Kidney epithelial cell (primary cell): ENCODE measurements around the gene PIGM. TPM values are rescaled to one million over a fixed set of nuclear protein-coding genes. Genes with fewer than 3 reads are reported as not detected.

Experiments used
- DNase-seq: peaks from one replicate; pipeline ENCODE4 v3.0.0-alpha.2; 2010; ENCODE audit warnings: low read depth
- H3K27me3 ChIP-seq: 2 replicates; pipeline ENCODE4 v1.6.0; 2011; ENCODE audit warnings: low read length; ENCODE audit not compliant: control insufficient read depth, insufficient read depth
- H3K36me3 ChIP-seq: 2 replicates; pipeline ENCODE4 v1.5.1; 2011; ENCODE audit warnings: low read length; ENCODE audit not compliant: control insufficient read depth, insufficient read depth
- H3K4me3 ChIP-seq: 2 replicates; pipeline ENCODE4 v1.5.1; 2011; ENCODE audit warnings: low read depth, mild to moderate bottlenecking, control low read depth, low read length
- CTCF ChIP-seq: IDR thresholded peaks from 2 replicates; pipeline ENCODE4 v1.5.1; 2011; ENCODE audit warnings: mild to moderate bottlenecking, moderate library complexity, low read length, control low read depth, inconsistent platforms; ENCODE audit not compliant: insufficient read depth, poor library complexity, severe bottlenecking
- total RNA-seq: library from RNA; depleted of rRNA; stranded (reverse); fragments of >200 nt; gene quantifications from 2 replicates; pipeline ENCODE4 v1.2.3, GENCODE V29; 2015

Gene PIGM
- total RNA-seq, 1 donor from 2014 or later: 5.3 TPM

- H3K36me3 ChIP-seq: no peaks in the 10 kb centered on the region
- TF ChIP-seq CTCF: no peak
Observed at GRCh38 chr1:159982280-159982679, 49.5 kb downstream of the PIGM start.

GRCh38 chr1:159981351-159982055, 50.3 kb downstream of the PIGM start:
- TF ChIP-seq CTCF: no peak
- H3K27me3 ChIP-seq: peaks cover 2% of the 10 kb centered on the region
- DNase-seq: no peak
- no peaks in the 10 kb centered on the region for H3K36me3 ChIP-seq
- no peak overlapping the region for H3K4me3 ChIP-seq

More at GRCh38 chr1:159982280-159982679, 49.5 kb downstream of the PIGM start:
- H3K4me3 ChIP-seq: no peak overlapping the region
- DNase-seq: no peak
- peaks cover 2% of the 10 kb centered on the region for H3K27me3 ChIP-seq

GRCh38 chr1:159980786-159981185, 51.0 kb downstream of the PIGM start:
- H3K36me3 ChIP-seq: no peaks in the 10 kb centered on the region
- no peak for TF ChIP-seq CTCF
- H3K27me3 ChIP-seq: peaks cover 2% of the 10 kb centered on the region
- DNase-seq: no peak
- no peak overlapping the region for H3K4me3 ChIP-seq

- peaks cover 2% of the 10 kb centered on the region for H3K27me3 ChIP-seq
- H3K36me3 ChIP-seq: no peaks in the 10 kb centered on the region
- DNase-seq: no peak
- TF ChIP-seq CTCF: no peak
- H3K4me3 ChIP-seq: no peak overlapping the region
Observed at GRCh38 chr1:159980076-159980475, 51.7 kb downstream of the PIGM start.

- Histone ChIP-seq H3K36me3 (no peaks in the 10 kb centered on the region), H3K27me3 (peaks cover 2% of the 10 kb centered on the region), H3K4me3 (no peak overlapping the region)
- DNase-seq: no peak
- TF ChIP-seq CTCF: no peak
Observed at GRCh38 chr1:159979257-159979656, 52.5 kb downstream of the PIGM start.

- Histone ChIP-seq H3K4me3 (no peak overlapping the region), H3K36me3 (no peaks in the 10 kb centered on the region), H3K27me3 (peaks cover 2% of the 10 kb centered on the region)
- no peak for DNase-seq
- no peak for TF ChIP-seq CTCF
Observed at GRCh38 chr1:159978107-159978398, 53.7 kb downstream of the PIGM start.
